ENCODE measurements around the gene LEFTY2.
"Not testable (repeated sequence)": the region's sequence is repeated elsewhere in the genome, so short reads cannot be mapped to it uniquely, and the experiment has no call there.

The LEFTY2 gene

DNA sequence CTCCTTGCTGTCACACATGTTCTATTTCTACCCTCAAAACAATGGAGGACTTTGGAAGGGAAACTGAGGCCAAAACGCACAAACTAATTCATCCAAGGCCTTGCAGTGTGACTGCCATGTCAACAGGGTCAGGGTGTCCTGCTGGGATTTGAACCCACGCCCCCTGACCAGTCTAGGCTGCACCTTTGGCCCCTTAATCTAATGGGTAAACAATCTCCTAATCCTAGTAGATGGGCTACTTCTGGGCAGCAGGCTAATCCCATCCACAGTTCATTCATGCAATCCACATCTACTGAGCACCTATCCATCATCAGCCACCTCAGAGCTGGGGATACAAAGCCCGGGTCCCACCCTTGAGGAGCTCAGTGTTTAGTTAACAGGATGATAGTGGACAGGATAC lies 17.0 kb upstream of the LEFTY2 start:
- H3K27ac ChIP-seq = no peak overlapping the region

DNA sequence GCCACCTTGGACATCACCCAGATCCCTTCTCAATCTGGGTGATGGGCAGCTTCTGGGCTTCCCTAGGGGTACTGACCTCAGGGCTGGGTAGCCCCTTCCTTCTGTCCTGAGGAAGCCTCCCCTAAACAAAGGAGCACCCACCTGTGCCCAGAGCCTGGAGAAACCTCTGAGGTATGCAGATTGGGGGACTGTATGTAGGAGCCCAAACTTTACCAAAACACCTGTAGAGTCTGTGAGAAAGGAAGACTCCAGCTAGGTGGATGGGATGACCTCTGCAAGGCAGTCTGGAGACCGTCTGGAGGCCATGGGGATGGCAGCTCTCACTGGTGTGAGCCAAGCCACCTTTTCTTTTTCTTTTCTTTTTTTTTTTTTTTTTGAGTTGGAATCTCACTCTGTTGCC lies 13.7 kb upstream of the LEFTY2 start:
- Histone ChIP-seq H3K27ac (no peak overlapping the region), H3K4me3 (no peak overlapping the region)

More for the DNA sequence above, 17.0 kb upstream of the LEFTY2 start:
- no peak overlapping the region for H3K4me3 ChIP-seq

DNA sequence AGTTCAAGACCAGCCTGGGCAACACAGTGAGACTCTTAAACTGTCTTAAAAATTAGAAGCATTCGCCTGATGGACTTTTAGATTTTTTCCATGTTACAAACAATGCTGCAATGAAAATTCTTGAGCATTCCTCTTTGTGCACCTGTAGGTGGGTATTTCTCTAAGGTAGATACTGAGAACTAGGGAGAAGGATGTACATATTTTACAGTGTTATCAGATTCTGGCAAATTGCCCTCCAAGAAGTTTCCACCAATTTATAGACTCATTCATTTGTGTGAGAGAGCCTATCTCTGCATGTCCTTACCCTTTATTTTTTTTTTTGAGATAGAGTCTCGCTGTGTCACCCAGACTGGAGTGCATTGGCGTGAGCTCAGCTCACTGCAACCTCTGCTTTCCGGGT lies 12.3 kb upstream of the LEFTY2 start:
- H3K4me3 ChIP-seq = no peak overlapping the region
- no peak overlapping the region for H3K27ac ChIP-seq

DNA sequence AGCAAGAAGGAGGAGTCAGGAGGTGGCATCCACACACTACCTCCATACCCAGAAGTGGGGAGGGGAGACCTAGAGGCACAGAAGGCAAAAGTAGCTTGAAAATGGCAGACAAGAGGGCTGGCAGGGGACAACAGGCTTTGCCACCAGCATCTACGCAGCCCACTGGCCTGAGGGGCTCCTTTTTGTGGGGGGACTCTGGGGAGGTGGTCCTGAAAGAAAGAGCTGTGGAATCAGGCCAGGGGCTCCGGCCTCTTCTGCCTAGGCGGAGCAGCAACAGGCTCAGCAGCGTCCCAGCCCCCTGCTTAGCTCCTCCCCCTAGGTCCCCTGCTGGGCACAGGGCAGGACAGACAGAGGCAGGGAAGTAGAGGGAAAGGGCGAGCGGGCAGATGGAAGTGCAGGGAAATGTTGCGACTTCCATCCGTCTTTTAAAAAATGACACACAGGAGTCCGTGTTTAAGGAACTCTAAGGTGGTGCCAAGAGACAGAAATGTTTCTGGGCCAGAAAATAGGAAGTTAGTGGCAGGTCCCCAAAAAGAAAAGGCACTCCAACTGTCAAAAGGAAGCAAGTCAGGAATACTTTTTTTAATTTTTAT lies 10.0 kb upstream of the LEFTY2 start:
- H3K4me3 ChIP-seq = no peak overlapping the region

DNA sequence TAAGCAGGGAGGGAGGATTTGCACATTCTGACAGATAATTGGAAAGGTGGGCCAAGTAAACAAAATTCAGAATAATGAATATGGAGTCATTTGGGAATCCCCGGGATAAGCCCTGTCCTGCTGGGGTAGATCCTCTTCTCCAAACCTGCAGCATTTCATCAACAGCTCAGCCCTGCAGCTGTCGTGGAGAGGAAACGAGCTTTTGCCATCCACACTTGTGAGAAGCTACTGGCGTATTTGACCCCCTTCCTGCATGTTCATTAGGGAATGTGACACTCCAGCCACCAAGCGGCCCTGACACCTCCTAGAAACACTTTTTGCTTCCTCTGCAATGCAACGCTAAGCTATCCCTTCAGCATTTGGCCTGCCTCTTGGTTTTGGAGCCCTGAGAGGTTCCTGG lies 8.0 kb upstream of the LEFTY2 start:
- H3K4me3 ChIP-seq = no peak overlapping the region
- no peak overlapping the region for H3K27ac ChIP-seq

More for the DNA sequence above, 10.0 kb upstream of the LEFTY2 start:
- H3K27ac ChIP-seq = no peak overlapping the region

DNA sequence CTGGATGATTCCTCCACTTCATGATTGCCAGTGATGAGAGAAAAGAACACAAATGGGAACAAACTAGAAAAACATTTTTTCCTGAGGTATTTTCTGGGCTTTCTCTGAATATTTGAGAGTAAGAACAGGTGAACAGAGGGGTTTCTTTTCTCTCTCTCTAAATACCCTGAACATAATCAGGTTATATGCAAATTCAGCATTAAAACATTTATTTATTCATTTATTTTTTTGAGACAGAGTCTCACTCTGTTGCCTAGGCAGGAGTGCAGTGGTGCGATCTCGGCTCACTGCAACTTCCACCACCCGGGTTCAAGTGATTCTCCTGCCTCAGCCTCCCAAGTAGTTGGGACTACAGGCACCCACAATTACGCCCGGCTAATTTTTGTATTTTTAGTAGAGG lies 5.8 kb upstream of the LEFTY2 start:
- H3K4me3 ChIP-seq = no peak overlapping the region
- no peak overlapping the region for H3K27ac ChIP-seq

DNA sequence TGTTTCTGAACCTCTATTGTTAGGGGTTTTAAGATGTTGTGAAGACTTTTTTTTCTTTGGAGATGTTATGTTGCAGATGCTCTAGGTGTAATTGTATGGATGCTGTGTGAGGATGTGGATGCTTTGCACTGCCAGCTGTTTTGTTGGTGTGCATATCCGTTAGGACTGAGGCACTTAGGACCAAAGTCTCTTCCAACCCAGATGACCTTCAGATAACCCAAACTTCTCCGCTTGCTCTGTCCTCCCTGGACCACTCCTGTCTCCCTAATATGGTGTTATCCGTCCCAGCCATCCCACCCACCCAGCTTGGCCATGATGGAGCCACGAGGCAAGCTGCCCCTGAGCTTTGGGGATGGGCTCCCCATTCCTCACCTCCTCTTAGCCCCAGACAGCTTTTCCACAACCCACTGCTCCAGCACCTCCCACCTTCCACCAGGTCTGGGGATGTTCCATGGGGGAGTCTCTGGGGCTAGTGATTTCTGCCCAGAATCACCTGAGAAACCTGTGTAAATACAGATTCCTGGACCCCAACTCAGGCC lies 5.1 kb upstream of the LEFTY2 start:
- Histone ChIP-seq H3K27ac (no peak overlapping the region), H3K4me3 (no peak overlapping the region)

DNA sequence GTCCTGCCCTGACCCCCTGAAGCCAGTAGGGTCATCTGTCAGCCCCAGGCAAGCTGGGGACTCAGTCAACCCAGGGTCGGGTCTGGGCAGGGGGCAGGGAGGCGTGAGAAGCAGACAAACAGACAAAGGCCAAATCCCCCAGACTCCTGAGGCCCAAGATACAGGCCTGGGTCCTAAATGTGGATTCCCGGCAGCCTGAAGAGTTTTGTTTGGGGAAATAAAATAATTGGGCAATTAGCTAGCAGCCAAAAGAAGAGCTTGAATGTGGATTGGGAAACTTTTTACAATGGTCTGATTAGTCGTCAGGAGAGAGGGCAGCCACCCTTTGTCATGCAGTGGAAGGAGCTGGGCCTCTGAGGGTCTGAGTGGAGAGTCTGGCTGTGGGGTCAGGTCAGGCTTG lies 4.5 kb upstream of the LEFTY2 start:
- Histone ChIP-seq H3K27ac (no peak overlapping the region), H3K4me3 (no peak overlapping the region)

DNA sequence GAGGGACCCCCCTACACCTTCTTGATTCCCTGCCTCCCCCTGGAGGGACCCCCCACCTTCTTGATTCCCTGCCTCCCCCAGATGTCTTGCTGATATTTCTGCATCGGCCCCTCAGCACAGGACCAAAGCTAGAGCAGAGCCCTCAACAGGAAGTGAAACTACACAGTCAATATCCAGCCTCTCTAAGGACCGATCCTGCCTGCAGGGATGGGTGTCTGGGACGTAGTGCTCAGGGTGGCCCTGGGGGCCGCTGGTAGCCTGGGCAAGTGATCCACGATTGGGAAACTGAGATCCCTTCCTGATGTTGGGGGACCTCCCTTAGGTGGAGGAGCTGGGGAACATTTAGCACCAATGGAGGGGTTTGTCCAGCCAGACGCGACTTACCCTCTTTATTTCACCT lies 3.9 kb upstream of the LEFTY2 start:
- H3K27ac ChIP-seq = no peak overlapping the region
- H3K4me3 ChIP-seq = no peak overlapping the region

DNA sequence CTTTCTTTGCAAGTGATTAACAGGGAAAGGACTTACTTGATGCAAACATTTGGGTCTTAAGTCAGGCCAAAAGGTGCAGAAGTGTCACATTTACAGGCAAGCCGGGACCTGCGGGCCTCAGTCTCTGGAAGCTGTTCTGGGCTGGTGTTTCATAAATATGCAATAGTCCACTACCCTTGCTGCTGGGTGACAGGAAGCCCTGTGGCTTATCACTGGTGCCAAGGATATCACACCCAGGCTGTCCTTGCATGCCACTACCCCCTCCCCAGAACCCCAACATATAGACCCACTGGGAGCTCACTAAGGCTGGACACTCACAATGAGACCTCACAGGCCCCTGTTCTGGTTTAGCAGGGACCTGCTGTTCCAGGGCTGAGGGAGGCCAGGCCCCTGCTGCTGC lies 3.4 kb upstream of the LEFTY2 start:
- peak overlapping the region in 1 of 21 experiments; percentile 14 for H3K27ac ChIP-seq

DNA sequence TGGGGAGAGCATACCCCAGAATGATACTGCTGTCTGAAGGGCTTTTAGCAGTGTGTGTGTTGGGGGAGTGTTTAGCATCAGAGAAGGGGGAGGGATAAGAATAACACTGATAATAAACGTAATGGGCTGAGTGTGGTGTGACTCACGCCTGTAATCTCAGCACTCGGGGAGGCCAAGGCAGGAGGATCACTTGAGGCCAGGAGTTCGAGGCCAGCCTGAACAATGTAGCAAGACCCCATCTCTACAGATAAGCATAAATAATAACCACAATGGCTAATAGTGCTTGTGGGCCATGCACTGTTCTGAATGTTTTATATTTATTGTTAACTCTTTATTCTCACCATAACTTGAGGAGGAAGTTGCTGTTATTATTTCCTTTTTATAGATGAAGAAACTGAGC lies 2.6 kb upstream of the LEFTY2 start:
- Histone ChIP-seq H3K4me3 (no peak overlapping the region), H3K27ac (no peak overlapping the region)

More for the DNA sequence above, 3.4 kb upstream of the LEFTY2 start:
- no peak overlapping the region for H3K4me3 ChIP-seq

DNA sequence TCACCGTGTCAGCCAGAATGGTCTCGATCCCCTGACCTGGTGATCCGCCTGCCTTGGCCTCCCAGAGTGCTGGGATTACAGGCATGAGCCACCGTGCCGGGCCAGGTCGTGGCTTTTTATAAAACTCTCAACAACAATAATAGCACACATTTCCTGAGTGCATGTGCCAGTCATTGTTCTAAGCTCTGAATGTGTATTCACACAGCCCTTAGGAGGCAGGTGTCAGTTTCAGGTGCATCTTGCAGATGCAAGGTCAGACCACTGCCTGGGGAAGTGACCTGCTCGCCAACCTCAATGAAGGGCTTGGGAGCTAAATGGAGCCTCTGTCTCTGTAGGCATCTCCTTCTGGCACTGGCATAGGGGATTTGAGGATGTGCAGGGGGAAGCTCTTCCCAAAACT lies 1.6 kb upstream of the LEFTY2 start:
- Histone ChIP-seq H3K4me3 (no peak overlapping the region), H3K27ac (no peak overlapping the region)

DNA sequence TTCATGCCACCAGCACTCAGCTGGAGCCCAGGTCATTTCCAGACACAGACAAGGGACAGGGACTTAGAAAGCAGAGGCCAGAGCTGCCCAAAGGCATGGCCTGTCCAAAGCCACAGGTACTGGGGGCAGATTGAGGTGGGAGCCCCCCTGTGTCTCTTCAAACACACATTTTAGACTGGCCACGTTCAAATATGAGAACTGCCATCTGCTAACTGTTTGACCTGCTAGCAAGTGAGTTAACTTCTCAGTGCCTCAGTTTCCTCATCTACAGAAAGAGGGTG lies 862 bp upstream of the LEFTY2 start:
- no peak overlapping the region for H3K4me3 ChIP-seq
- H3K27ac ChIP-seq = no peak overlapping the region

DNA sequence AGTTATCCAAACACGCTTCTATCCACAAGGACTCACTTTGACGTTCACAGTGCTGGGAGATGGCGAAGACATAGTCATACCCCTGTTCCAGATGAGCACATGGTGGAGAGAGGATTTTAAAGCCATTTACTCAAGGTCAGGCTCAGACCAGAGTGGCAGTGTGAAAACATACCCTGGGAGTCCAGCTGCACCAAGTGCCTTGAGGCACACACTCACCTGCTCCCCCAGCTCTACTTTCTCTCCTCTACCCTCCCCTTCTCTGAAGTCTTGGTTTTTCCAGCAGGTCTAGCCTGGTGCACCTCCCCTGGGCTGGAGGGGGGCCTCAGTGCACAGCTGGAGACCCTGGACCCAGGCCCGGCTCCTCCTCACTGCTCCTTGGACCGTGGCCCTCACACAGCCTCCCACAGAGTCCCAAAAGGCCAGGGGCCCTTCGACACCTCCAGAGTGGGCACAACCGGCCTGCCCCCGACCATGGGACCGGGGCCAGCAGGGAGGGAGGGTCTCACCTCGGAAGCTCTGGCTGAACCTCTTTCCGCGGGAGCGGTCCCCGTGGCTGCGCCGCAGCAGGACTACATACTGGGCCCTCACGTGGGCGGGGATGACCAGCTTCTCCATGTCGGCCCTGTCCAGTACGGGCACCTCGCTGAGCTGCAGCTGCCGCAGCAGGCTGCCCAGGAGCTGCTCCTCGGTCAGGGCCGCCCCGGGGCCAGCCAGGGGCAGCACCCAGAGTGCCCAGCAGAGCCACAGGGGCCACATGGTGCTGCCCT lies 452 bp downstream of the LEFTY2 start:
- Histone ChIP-seq H3K4me3 (no peak overlapping the region), H3K27ac (peak overlapping the region in 2 of 21 experiments; percentile 25 to 63)

DNA sequence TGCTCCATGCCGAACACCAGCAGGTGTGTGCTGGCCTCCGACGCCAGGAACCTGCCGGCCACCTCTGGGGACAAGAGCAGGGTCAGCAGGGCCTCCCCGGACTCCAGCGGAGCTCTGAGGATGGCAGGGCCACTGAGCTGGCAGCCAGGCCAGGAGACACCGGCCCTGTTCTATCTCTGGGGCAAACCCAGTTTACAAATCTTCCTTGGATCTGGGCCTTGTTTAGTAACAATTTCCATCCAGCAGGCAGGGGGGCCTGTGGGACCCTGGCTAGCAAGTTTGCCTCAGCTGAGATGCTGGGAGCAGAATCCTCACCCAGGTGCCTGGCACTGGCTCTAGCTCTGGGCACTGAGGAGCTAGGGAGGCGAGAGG lies 1.1 kb downstream of the LEFTY2 start:
- H3K27ac ChIP-seq = not testable (repeated sequence)
- peak overlapping the region in 1 of 7 experiments; percentile 18 for H3K4me3 ChIP-seq

DNA sequence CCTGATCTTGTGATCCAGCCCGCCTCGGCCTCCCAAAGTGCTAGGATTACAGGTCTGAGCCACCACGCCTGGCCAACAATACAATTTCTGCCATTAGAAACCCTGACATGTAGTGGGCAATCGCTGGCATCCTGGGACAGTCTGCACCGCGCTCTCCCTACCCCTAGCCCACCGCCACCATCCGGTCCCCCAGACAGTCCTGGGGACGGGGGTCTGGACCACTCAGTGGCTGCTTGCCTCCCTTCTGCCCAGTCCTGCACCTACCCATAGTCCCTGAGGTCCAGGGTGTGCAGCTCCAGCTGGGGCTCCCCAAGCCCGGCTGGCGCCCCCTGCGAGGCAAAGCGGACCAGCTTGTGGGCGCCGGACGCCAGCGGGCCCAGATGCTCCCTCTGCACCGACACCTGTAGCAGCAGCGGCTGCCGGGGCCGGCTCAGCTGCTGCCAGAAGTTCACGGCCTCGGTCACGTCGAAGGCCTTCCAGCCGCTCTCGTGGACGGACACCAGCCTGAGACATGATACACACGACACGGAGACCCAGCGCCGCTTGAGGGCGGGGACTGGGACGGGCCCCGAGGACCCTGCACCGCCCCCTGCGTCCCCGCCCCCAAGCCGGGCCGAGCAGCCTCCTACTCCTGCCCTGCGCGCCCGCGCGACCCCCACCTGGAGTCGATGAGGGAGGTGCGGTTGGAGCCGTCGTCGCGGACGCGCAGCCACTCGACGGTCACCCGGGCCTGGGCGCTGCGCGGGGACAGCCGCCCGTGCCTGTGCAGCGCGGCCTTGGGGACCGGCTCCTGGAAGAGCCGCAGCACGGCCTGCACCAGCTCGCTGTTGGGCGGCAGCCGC lies 1.7 kb downstream of the LEFTY2 start:
- peak overlapping the region in 1 of 7 experiments; percentile 18 for H3K4me3 ChIP-seq
- H3K27ac ChIP-seq = not testable (repeated sequence)

DNA sequence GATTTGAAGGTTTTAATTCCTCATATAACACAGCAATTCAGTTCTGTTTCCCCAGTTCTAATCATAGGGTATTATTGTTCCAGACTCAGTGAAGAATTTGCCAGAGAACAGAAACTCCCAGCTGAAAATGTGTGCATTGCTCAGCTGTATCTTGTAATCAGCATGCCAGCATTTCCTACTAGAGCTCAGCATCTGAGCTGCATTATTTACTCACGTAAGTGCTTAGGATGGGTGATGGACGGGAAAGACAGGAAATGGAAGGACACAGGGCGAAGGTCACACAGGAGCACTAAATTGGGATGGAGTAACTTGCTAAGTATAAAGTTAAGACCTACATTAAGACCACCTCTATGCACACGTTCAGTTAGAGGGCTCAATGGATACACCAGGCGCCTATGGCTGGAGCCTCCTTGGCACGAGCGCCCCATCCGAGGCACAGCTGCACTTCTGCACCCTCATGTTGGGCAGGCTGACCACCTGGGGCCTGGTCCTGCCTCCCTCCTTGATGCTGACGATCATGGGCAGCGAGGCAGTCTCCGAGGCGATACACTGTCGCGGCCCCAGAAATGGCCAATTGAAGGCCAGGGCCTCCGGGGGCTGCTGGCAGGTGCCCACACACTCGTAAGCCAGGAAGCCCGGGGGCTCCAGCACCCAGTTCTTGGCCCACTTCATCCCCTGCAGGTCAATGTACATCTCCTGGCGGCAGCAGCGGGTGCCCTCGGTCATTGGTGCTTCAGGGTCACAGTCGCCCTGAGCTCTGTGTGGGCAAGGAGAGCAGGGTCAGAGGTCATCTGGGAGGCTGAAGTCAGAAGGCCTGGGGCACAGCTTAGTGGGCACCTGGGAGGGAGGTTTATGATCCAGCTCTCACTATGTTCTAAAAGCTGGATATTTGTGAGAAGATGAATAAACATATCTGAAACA lies 3.7 kb downstream of the LEFTY2 start:
- Histone ChIP-seq H3K27ac (peak overlapping the region in 1 of 21 experiments; percentile 23), H3K4me3 (no peak overlapping the region)

DNA sequence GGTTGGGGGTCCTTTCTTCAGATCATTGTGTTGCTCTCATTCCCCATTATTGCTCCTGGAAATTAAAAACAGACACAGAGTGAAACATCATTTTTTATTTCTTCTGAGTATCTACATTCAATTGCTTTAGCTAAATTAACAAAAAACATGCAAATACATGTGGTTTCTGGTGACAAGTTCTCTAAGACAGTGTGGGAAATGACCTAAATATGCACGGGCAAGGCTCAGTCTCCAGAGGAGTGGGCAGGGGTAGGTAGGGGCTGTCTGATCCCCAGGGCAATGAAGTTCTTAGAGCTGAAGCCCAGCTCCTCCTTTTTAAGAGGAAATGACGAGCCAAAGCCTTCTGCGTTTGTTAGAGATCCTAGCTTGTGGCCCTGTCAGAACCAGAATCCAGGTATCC lies 4.5 kb downstream of the LEFTY2 start:
- Histone ChIP-seq H3K27ac (peak overlapping the region in 1 of 21 experiments; percentile 23), H3K4me3 (no peak overlapping the region)

DNA sequence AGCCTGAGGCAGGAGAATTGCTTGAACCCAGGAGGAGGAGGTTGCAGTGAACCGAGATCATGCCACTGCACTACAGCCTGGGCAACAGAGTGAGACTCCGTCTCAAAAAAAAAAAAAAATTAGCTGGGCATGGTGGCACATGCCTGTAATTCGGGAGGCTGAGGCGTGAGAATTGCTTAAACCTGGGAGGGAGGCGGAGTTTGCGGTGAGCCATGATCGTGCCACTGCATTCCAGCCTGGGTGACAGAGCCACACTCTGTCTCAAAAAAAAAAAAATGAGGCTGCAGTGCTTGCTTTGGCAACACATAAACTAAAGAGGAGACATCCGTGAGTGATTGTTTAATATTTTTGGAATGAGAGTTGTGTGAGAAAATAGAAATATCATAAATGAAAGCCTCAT lies 4.9 kb downstream of the LEFTY2 start:
- not testable (repeated sequence) for H3K27ac ChIP-seq, H3K4me3 ChIP-seq

DNA sequence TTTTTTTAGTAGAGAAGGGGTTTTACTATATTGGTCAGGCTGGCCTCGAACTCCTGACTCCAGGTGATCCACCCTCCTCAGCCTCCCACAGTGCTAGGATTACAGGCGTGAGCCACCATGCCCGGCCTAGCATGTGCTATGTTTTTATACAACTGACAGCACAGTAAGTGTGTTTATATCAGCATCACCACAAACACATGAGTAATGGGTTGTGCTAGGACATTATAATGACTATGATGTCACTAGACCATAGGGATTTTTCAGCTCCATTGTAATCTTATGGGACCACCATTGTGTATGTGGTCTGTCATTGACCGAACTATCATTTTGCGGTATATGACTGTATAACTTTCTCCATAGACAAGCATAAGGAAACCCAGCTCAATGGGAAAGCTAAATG lies 6.3 kb downstream of the LEFTY2 start:
- H3K4me3 ChIP-seq = no peak overlapping the region
- no peak overlapping the region for H3K27ac ChIP-seq
